H1 (cell line): ENCODE data around the gene EVPL. TPM values are rescaled to one million over a fixed set of nuclear protein-coding genes. Genes with fewer than 3 reads are reported as not detected.

Experiments
- RAD21 ChIP-seq, 2 experiments: IDR thresholded peaks in 1 of 2; conservative IDR thresholded peaks in 1 of 2; 2 replicates each; pipeline ENCODE4 v1.6.1; 2011; ENCODE audit warnings: low read depth in 2 of 2, low read length in 2 of 2, improper control_type of control experiment in 1 of 2, inconsistent platforms in 1 of 2, mild to moderate bottlenecking in 1 of 2, moderate library complexity in 1 of 2
- polyA plus RNA-seq, 7 experiments: library from polyadenylated mRNA; depleted of rRNA in 3 of 7; stranded (reverse) in 5 of 7; unstranded in 2 of 7; fragments of >200 nt in 5 of 7; fragments of 200-250 nt in 2 of 7; gene quantifications; 1 replicate in 5 of 7; 2 replicates in 1 of 7; 4 replicates in 1 of 7; pipeline versions ENCODE4 v1.2.1 to v1.2.3, GENCODE V29; 2011 to 2013; ENCODE audit warnings: missing spikeins in 2 of 7, mixed read lengths in 2 of 7
- total RNA-seq: library from RNA; stranded (reverse); fragmentation: NEBNext Ultra II Directional; extraction: Animal tissue kit (Norgen Biotek cat#: 25700); gene quantifications from 2 replicates; pipeline ENCODE4 v1.2.1, GENCODE V29; 2021

The EVPL gene
- total and polyA plus RNA-seq, 2 of the 8 experiments (the other 6 are each of a cell fraction or from before 2014, with no cell fraction given): 0.20 to 0.99 TPM

GRCh38 chr17:76049836-76050537, 22.9 kb upstream of the EVPL start (continued):
- TF ChIP-seq RAD21 (IDR thresholded peaks at IDR 0.05 in 1 of 2, conservative IDR thresholded peaks at IDR 0.05 in 1 of 2; ENCODE audit: low read depth in 2 of 2, low read length in 2 of 2): no peak
